ENCODE results near the gene FOXI1. TPM values are rescaled to one million over a fixed set of nuclear protein-coding genes. Genes with fewer than 3 reads are reported as not detected.

The FOXI1 gene
- total RNA-seq, 2 experiments from 2014 or later, result 0.28 TPM; not detected in 1

GRCh38 chr5:170077526-170077925 is 28.2 kb upstream of the FOXI1 start:
- Histone ChIP-seq H3K27ac (ENCODE audit: low read depth in 1 of 2, low read length in 2 of 2) (no peak overlapping the region), H3K4me1 (ENCODE audit: insufficient read depth, low read length) (no peaks in the 10 kb centered on the region), H3K36me3 (ENCODE audit: insufficient read depth, low read length) (peaks cover 84% of the 10 kb centered on the region), H3K4me3 (ENCODE audit: low read length) (no peak overlapping the region), H3K9me3 (ENCODE audit: control insufficient read depth in 1 of 2, insufficient read depth in 1 of 2, low read length in 2 of 2) (no peaks in the 10 kb centered on the region), H3K27me3 (ENCODE audit: control insufficient read depth in 1 of 2, insufficient read depth in 2 of 2, low read length in 2 of 2) (no peaks in the 10 kb centered on the region)
- Mint-ChIP-seq H3K27ac (no peak overlapping the region), H3K9me3 (no peaks in the 10 kb centered on the region), H3K4me3 (no peak overlapping the region), H3K36me3 (ENCODE audit: low read depth) (peaks cover 99% of the 10 kb centered on the region), H3K27me3 (no peaks in the 10 kb centered on the region), H3K4me1 (ENCODE audit: low read depth) (no peaks in the 10 kb centered on the region)
- intact Hi-C loops (cut with DNase I, micrococcal nuclease), result no loop called here
- ChIA-PET CTCF (no interaction called here), POLR2A (no interaction called here)
- no peak for DNase-seq
- ATAC-seq (ENCODE audit: poor library complexity), result no peak
- no peak for TF ChIP-seq CTCF (IDR thresholded peaks at IDR 0.05)

GRCh38 chr5:170078458-170078857 is 27.2 kb upstream of the FOXI1 start:
- Mint-ChIP-seq H3K27ac (no peak overlapping the region), H3K36me3 (ENCODE audit: low read depth) (peaks cover 99% of the 10 kb centered on the region), H3K9me3 (no peaks in the 10 kb centered on the region), H3K4me1 (ENCODE audit: low read depth) (no peaks in the 10 kb centered on the region), H3K27me3 (no peaks in the 10 kb centered on the region), H3K4me3 (no peak overlapping the region)
- CTCF ChIA-PET, result no interaction called here
- peaks cover 93% of the 10 kb centered on the region for H3K36me3 ChIP-seq (ENCODE audit: insufficient read depth, low read length)
- no peaks in the 10 kb centered on the region for H3K9me3 ChIP-seq (ENCODE audit: control insufficient read depth in 1 of 2, insufficient read depth in 1 of 2, low read length in 2 of 2)
- H3K4me1 ChIP-seq (ENCODE audit: insufficient read depth, low read length), result no peaks in the 10 kb centered on the region
- intact Hi-C loops (cut with DNase I, micrococcal nuclease), result no loop called here
- no peak overlapping the region for H3K27ac ChIP-seq (ENCODE audit: low read depth in 1 of 2, low read length in 2 of 2)
- H3K27me3 ChIP-seq (ENCODE audit: control insufficient read depth in 1 of 2, insufficient read depth in 2 of 2, low read length in 2 of 2), result no peaks in the 10 kb centered on the region
- TF ChIP-seq CTCF (IDR thresholded peaks at IDR 0.05), result no peak
- POLR2A ChIA-PET, result no interaction called here
- H3K4me3 ChIP-seq (ENCODE audit: low read length), result no peak overlapping the region
- DNase-seq, result no peak
- no peak for ATAC-seq (ENCODE audit: poor library complexity)

GRCh38 chr5:170078931-170079330 is 26.8 kb upstream of the FOXI1 start:
- Mint-ChIP-seq H3K4me1 (ENCODE audit: low read depth) (no peaks in the 10 kb centered on the region), H3K27me3 (no peaks in the 10 kb centered on the region), H3K4me3 (no peak overlapping the region), H3K27ac (no peak overlapping the region), H3K9me3 (no peaks in the 10 kb centered on the region), H3K36me3 (ENCODE audit: low read depth) (peaks cover 99% of the 10 kb centered on the region)
- POLR2A ChIA-PET, result no interaction called here
- DNase-seq, result no peak
- H3K27ac ChIP-seq (ENCODE audit: low read depth in 1 of 2, low read length in 2 of 2), result no peak overlapping the region
- CTCF ChIA-PET, result no interaction called here
- peaks cover 98% of the 10 kb centered on the region for H3K36me3 ChIP-seq (ENCODE audit: insufficient read depth, low read length)
- H3K27me3 ChIP-seq (ENCODE audit: control insufficient read depth in 1 of 2, insufficient read depth in 2 of 2, low read length in 2 of 2), result no peaks in the 10 kb centered on the region
- no peak for TF ChIP-seq CTCF (IDR thresholded peaks at IDR 0.05)
- intact Hi-C loops (cut with DNase I, micrococcal nuclease), result no loop called here
- ATAC-seq (ENCODE audit: poor library complexity), result no peak
- no peak overlapping the region for H3K4me3 ChIP-seq (ENCODE audit: low read length)
- no peaks in the 10 kb centered on the region for H3K4me1 ChIP-seq (ENCODE audit: insufficient read depth, low read length)
- no peaks in the 10 kb centered on the region for H3K9me3 ChIP-seq (ENCODE audit: control insufficient read depth in 1 of 2, insufficient read depth in 1 of 2, low read length in 2 of 2)

Measured in CD4-positive, alpha-beta T cell (primary cell).